ENCODE measurements around the gene SLC2A3.

DNA sequence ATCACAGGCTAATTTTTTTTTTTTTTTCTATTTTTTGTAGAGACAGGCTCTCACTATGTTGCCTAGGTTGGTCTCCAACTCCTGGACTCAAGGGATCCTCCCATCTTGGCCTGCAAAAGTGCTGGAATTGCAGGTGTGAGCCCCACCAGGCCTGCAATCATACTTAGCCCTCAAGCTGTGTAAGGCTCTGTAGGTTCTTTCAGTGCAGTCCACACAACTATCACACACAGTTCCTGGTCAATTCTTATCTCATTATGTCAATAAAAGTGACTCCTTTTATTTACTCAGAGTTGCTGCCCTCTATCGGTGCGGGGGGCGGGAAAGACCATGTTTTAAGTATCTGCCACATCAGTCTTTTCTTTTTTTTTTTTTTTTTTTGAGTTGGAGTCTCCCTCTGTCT is 29.0 kb downstream of the SLC2A3 start:
- no peak for TF ChIP-seq BHLHE40 (IDR thresholded peaks at IDR 0.05; ENCODE audit: borderline replicate concordance)
- TF ChIP-seq FOXA1 (IDR thresholded peaks at IDR 0.05), result no peak
- no peak for TF ChIP-seq TARDBP (IDR thresholded peaks at IDR 0.05)
- no peak for TF ChIP-seq FOXM1 (IDR thresholded peaks at IDR 0.05; ENCODE audit: borderline replicate concordance)
- TF ChIP-seq FOXK2 (IDR thresholded peaks at IDR 0.05), result no peak
- no peak for TF ChIP-seq ELF4 (IDR thresholded peaks at IDR 0.05)
- no peak for TF ChIP-seq SP1 (IDR thresholded peaks at IDR 0.05)
- no peak for TF ChIP-seq HDGF (IDR thresholded peaks at IDR 0.05; ENCODE audit: borderline replicate concordance)
- no peak for TF ChIP-seq NFRKB (IDR thresholded peaks at IDR 0.05)
- TF ChIP-seq, protein P1, sequence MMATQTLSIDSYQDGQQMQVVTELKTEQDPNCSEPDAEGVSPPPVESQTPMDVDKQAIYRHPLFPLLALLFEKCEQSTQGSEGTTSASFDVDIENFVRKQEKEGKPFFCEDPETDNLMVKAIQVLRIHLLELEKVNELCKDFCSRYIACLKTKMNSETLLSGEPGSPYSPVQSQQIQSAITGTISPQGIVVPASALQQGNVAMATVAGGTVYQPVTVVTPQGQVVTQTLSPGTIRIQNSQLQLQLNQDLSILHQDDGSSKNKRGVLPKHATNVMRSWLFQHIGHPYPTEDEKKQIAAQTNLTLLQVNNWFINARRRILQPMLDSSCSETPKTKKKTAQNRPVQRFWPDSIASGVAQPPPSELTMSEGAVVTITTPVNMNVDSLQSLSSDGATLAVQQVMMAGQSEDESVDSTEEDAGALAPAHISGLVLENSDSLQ (IDR thresholded peaks at IDR 0.05), result no peak
- no peak for TF ChIP-seq ARNT (IDR thresholded peaks at IDR 0.05)
